ENCODE data around the gene VWA8. TPM values are rescaled to one million over a fixed set of nuclear protein-coding genes. Genes with fewer than 3 reads are reported as not detected.
"Not testable (repeated sequence)": the region's sequence is repeated elsewhere in the genome, so short reads cannot be mapped to it uniquely, and the experiment has no call there.

Gene VWA8
- total RNA-seq, 1 experiment from 2014 or later = 8.4 TPM

GRCh38 chr13:41590122-41590521 lies 370.8 kb downstream of the VWA8 start:
- no peak for DNase-seq (ENCODE audit: low read depth)

- DNase-seq (ENCODE audit: low read depth) = no peak
Observed at GRCh38 chr13:41589434-41589833, 371.5 kb downstream of the VWA8 start.

- peak; percentile 98 for DNase-seq (ENCODE audit: low read depth)
Observed at GRCh38 chr13:41588899-41589298, 372.0 kb downstream of the VWA8 start.

- no peak for DNase-seq (ENCODE audit: low read depth)
Observed at GRCh38 chr13:41588448-41588847, 372.5 kb downstream of the VWA8 start.

- no peak for DNase-seq (ENCODE audit: low read depth)
Observed at GRCh38 chr13:41587490-41587889, 373.4 kb downstream of the VWA8 start.

GRCh38 chr13:41586216-41586615 lies 374.7 kb downstream of the VWA8 start:
- no peak for DNase-seq (ENCODE audit: low read depth)

- no peak for DNase-seq (ENCODE audit: low read depth)
Observed at GRCh38 chr13:41582027-41582463, 378.9 kb downstream of the VWA8 start.

- DNase-seq (ENCODE audit: low read depth) = no peak
Observed at GRCh38 chr13:41580345-41580744, 380.6 kb downstream of the VWA8 start.

GRCh38 chr13:41579881-41580280 lies 381.0 kb downstream of the VWA8 start:
- DNase-seq (ENCODE audit: low read depth) = no peak

- DNase-seq (ENCODE audit: low read depth) = no peak
Observed at GRCh38 chr13:41579168-41579567, 381.7 kb downstream of the VWA8 start.

GRCh38 chr13:41578371-41578770 lies 382.5 kb downstream of the VWA8 start:
- no peak for DNase-seq (ENCODE audit: low read depth)

GRCh38 chr13:41577436-41577835 lies 383.5 kb downstream of the VWA8 start:
- DNase-seq (ENCODE audit: low read depth) = no peak

GRCh38 chr13:41573640-41574039 lies 387.3 kb downstream of the VWA8 start:
- not testable (repeated sequence) for DNase-seq (ENCODE audit: low read depth)

- not testable (repeated sequence) for DNase-seq (ENCODE audit: low read depth)
Observed at GRCh38 chr13:41571817-41572340, 389.0 kb downstream of the VWA8 start.

GRCh38 chr13:41568972-41569351 lies 391.9 kb downstream of the VWA8 start:
- peak; percentile 68 for DNase-seq (ENCODE audit: low read depth)

- no peak for DNase-seq (ENCODE audit: low read depth)
Observed at GRCh38 chr13:41568143-41568971, 392.6 kb downstream of the VWA8 start.

- no peak for DNase-seq (ENCODE audit: low read depth)
Observed at GRCh38 chr13:41567363-41567762, 393.5 kb downstream of the VWA8 start.

GRCh38 chr13:41565846-41566245 lies 395.1 kb downstream of the VWA8 start:
- no peak for DNase-seq (ENCODE audit: low read depth)

- DNase-seq (ENCODE audit: low read depth) = peak; percentile 85
Observed at GRCh38 chr13:41565216-41565615, 395.7 kb downstream of the VWA8 start.

GRCh38 chr13:41563984-41564365 lies 396.9 kb downstream of the VWA8 start:
- DNase-seq (ENCODE audit: low read depth) = no peak

GRCh38 chr13:41563341-41563983 lies 397.4 kb downstream of the VWA8 start:
- DNase-seq (ENCODE audit: low read depth) = peak; percentile 56

GRCh38 chr13:41562541-41563178 lies 398.2 kb downstream of the VWA8 start:
- DNase-seq (ENCODE audit: low read depth) = no peak

All from LHCN-M2 (cell line).